K562 (cell line): ENCODE data around the gene LOXL4.

Source experiments
- CTCF ChIP-seq, 3 experiments: IDR thresholded peaks in 2 of 3; conservative IDR thresholded peaks in 1 of 3; 2 replicates each; pipeline ENCODE4 v1.5.1; 2011 to 2012; ENCODE audit warnings: low read length in 3 of 3, mild to moderate bottlenecking in 3 of 3, control low read depth in 2 of 3, improper control_type of control experiment in 1 of 3, inconsistent platforms in 1 of 3, low read depth in 1 of 3, mixed read lengths in 1 of 3, moderate library complexity in 1 of 3; ENCODE audit not compliant: insufficient read depth in 2 of 3
- EZH2 ChIP-seq: IDR thresholded peaks from 2 replicates; pipeline ENCODE4 v1.6.1; 2012; ENCODE audit warnings: low read depth, mild to moderate bottlenecking, inconsistent platforms, low read length, borderline replicate concordance
- GTF3C2 ChIP-seq: IDR thresholded peaks from 3 replicates; pipeline ENCODE4 v1.6.1; 2011; ENCODE audit warnings: borderline replicate concordance, mild to moderate bottlenecking, moderate library complexity; ENCODE audit not compliant: insufficient read length; ENCODE audit errors: extremely low read depth
- NFIC ChIP-seq: fragments of 450-650 bp; IDR thresholded peaks from 2 replicates; pipeline ENCODE4 v1.6.1; 2017; ENCODE audit warnings: mild to moderate bottlenecking, inconsistent platforms
- RFX5 ChIP-seq: IDR thresholded peaks from 2 replicates; pipeline ENCODE4 v1.6.1; 2011; ENCODE audit warnings: low read depth, mild to moderate bottlenecking, improper control_type of control experiment, low read length
- ZNF655 ChIP-seq: fragments of 250-450 bp; sonication (Bioruptor Pico); IDR thresholded peaks from 2 replicates; pipeline ENCODE4 v1.5.0; 2021

- no peak for TF ChIP-seq EZH2
- no peak for TF ChIP-seq RFX5
- TF ChIP-seq ZNF655 (CRISPR knock-in tag), result no peak
- TF ChIP-seq CTCF (IDR thresholded peaks at IDR 0.05 in 2 of 3, conservative IDR thresholded peaks at IDR 0.05 in 1 of 3; ENCODE audit: insufficient read depth in 2 of 3, low read depth in 1 of 3, low read length in 3 of 3), result no peak
- TF ChIP-seq GTF3C2, result no peak
- TF ChIP-seq NFIC, result no peak
Measured at GRCh38 chr10:98238391-98238790, 29.6 kb downstream of the LOXL4 start.
